HepG2 (cell line): Measurements from ENCODE around the gene PAX4. TPM values are rescaled to one million over a fixed set of nuclear protein-coding genes. Genes with fewer than 3 reads are reported as not detected.

Experiments
- HMG20B ChIP-seq: conservative IDR thresholded peaks from 2 replicates; pipeline ENCODE4 v1.6.1; 2016; ENCODE audit warnings: missing genetic modification reagents, missing compliant biosample characterization
- ISL2 ChIP-seq: sonication (generic); formaldehyde crosslinking; IDR thresholded peaks from 2 replicates; pipeline ENCODE4 v1.5.0; 2020; ENCODE audit warnings: missing genetic modification reagents
- ISX ChIP-seq: sonication (generic); formaldehyde crosslinking; conservative IDR thresholded peaks from 2 replicates; pipeline ENCODE4 v1.5.0; 2020; ENCODE audit warnings: missing genetic modification reagents
- MAF1 ChIP-seq: sonication (generic); formaldehyde crosslinking; IDR thresholded peaks from 2 replicates; pipeline ENCODE4 v1.5.0; 2020; ENCODE audit warnings: missing genetic modification reagents, borderline replicate concordance
- MATR3 ChIP-seq: sonication (generic); formaldehyde crosslinking; IDR thresholded peaks from 2 replicates; pipeline ENCODE4 v1.4.0; 2020; ENCODE audit warnings: missing genetic modification reagents
- MIER3 ChIP-seq: IDR thresholded peaks from 2 replicates; pipeline ENCODE4 v1.6.1; 2016; ENCODE audit warnings: missing compliant biosample characterization, borderline replicate concordance
- NPAS2 ChIP-seq: sonication (generic); formaldehyde crosslinking; IDR thresholded peaks from 2 replicates; pipeline ENCODE4 v1.8.0; 2022; ENCODE audit warnings: mild to moderate bottlenecking, missing genetic modification reagents, borderline replicate concordance
- POLR2A ChIP-seq, 2 experiments: IDR thresholded peaks; 2 replicates each; pipeline ENCODE4 v1.6.1; 2011; ENCODE audit warnings: low read depth in 2 of 2, low read length in 2 of 2, mild to moderate bottlenecking in 1 of 2, moderate library complexity in 1 of 2; ENCODE audit not compliant: insufficient read depth in 1 of 2
- PRPF4 ChIP-seq: fragments of 200-400 bp; formaldehyde crosslinking; IDR thresholded peaks from 2 replicates; pipeline ENCODE4 v1.6.1; 2016; ENCODE audit warnings: low read length, low read depth; ENCODE audit not compliant: poor library complexity, severe bottlenecking
- REL ChIP-seq: sonication (generic); formaldehyde crosslinking; conservative IDR thresholded peaks from 2 replicates; pipeline ENCODE4 v1.8.0; 2022; ENCODE audit warnings: mild to moderate bottlenecking, missing genetic modification reagents, moderate library complexity
- RXRA ChIP-seq: sonication (generic); formaldehyde crosslinking; IDR thresholded peaks from 2 replicates; pipeline ENCODE4 v1.5.1; 2020; ENCODE audit warnings: missing genetic modification reagents
- SMYD3 ChIP-seq: sonication (generic); formaldehyde crosslinking; IDR thresholded peaks from 2 replicates; pipeline ENCODE4 v1.8.1; 2023; ENCODE audit warnings: mild to moderate bottlenecking, missing genetic modification reagents
- SSRP1 ChIP-seq: IDR thresholded peaks from 2 replicates; pipeline ENCODE4 v1.6.1; 2016; ENCODE audit warnings: control low read depth
- U2AF1 ChIP-seq: fragments of 200-400 bp; formaldehyde crosslinking; optimal IDR thresholded peaks from 2 replicates; pipeline ENCODE3; 2017; ENCODE audit warnings: mild to moderate bottlenecking, low read depth, low read length
- YEATS2 ChIP-seq: sonication (generic); formaldehyde crosslinking; IDR thresholded peaks from 2 replicates; pipeline ENCODE4 v1.4.0; 2020; ENCODE audit warnings: missing genetic modification reagents, borderline replicate concordance
- ZBTB38 ChIP-seq: sonication (generic); formaldehyde crosslinking; IDR thresholded peaks from 2 replicates; pipeline ENCODE4 v1.5.1; 2020; ENCODE audit warnings: mild to moderate bottlenecking, missing genetic modification reagents
- ZNF232 ChIP-seq: sonication (generic); formaldehyde crosslinking; IDR thresholded peaks from 2 replicates; pipeline ENCODE4 v1.4.0; 2020; ENCODE audit warnings: missing genetic modification reagents, borderline replicate concordance
- ZNF337 ChIP-seq: sonication (generic); formaldehyde crosslinking; IDR thresholded peaks from 2 replicates; pipeline ENCODE4 v1.5.1; 2020; ENCODE audit warnings: missing genetic modification reagents, low read depth, mild to moderate bottlenecking, borderline replicate concordance
- ZNF44 ChIP-seq: sonication (generic); formaldehyde crosslinking; IDR thresholded peaks from 2 replicates; pipeline ENCODE4 v1.5.1; 2020; ENCODE audit warnings: mild to moderate bottlenecking, missing genetic modification reagents
- ZNF841 ChIP-seq: sonication (generic); formaldehyde crosslinking; IDR thresholded peaks from 2 replicates; pipeline ENCODE4 v1.8.1; 2023; ENCODE audit warnings: missing genetic modification reagents, borderline replicate concordance
- polyA plus RNA-seq, 8 experiments: library from polyadenylated mRNA; depleted of rRNA in 3 of 8; stranded (reverse) in 7 of 8; unstranded in 1 of 8; fragments of >200 nt; fragmentation: Illumina TruSeq in 4 of 8; extraction: Trizol in 4 of 8; gene quantifications; 2 replicates each; pipeline versions ENCODE4 v1.2.1 to v1.2.3, GENCODE V29; 2011 to 2016; ENCODE audit warnings: low read depth in 4 of 8, missing spikeins in 1 of 8, mixed read lengths in 1 of 8; ENCODE audit not compliant: insufficient read depth in 1 of 8
- total RNA-seq, 5 experiments: library from RNA; depleted of rRNA; stranded (reverse); fragments of >200 nt; fragmentation: Illumina TruSeq; extraction: Trizol; gene quantifications; 2 replicates each; pipeline ENCODE4 v1.2.3, GENCODE V29; 2016; ENCODE audit warnings: low read depth in 1 of 5
- TF ChIP-seq, protein P1 (sequence below): sonication (generic); formaldehyde crosslinking; IDR thresholded peaks from 2 replicates; pipeline ENCODE4 v1.4.0; 2020; ENCODE audit warnings: low read depth, mild to moderate bottlenecking, missing genetic modification reagents
- TF ChIP-seq, protein P2 (sequence below): sonication (generic); formaldehyde crosslinking; IDR thresholded peaks from 2 replicates; pipeline ENCODE4 v1.5.0; 2020; ENCODE audit warnings: missing genetic modification reagents, mild to moderate bottlenecking, borderline replicate concordance
- TF ChIP-seq, protein P3 (sequence below): sonication (generic); formaldehyde crosslinking; IDR thresholded peaks from 2 replicates; pipeline ENCODE4 v1.9.0; 2022; ENCODE audit warnings: missing genetic modification reagents, mild to moderate bottlenecking, borderline replicate concordance
- TF ChIP-seq, protein P4 (sequence below): sonication (generic); formaldehyde crosslinking; IDR thresholded peaks from 2 replicates; pipeline ENCODE4 v1.4.0; 2020; ENCODE audit warnings: missing genetic modification reagents
- TF ChIP-seq, protein P5 (sequence below): IDR thresholded peaks from 2 replicates; pipeline ENCODE4 v1.6.1; 2016; ENCODE audit warnings: mild to moderate bottlenecking

The PAX4 gene
- total and polyA plus RNA-seq, 2 of the 13 experiments (the other 11 are each of a cell fraction or from before 2014, with no cell fraction given): not detected

DNA sequence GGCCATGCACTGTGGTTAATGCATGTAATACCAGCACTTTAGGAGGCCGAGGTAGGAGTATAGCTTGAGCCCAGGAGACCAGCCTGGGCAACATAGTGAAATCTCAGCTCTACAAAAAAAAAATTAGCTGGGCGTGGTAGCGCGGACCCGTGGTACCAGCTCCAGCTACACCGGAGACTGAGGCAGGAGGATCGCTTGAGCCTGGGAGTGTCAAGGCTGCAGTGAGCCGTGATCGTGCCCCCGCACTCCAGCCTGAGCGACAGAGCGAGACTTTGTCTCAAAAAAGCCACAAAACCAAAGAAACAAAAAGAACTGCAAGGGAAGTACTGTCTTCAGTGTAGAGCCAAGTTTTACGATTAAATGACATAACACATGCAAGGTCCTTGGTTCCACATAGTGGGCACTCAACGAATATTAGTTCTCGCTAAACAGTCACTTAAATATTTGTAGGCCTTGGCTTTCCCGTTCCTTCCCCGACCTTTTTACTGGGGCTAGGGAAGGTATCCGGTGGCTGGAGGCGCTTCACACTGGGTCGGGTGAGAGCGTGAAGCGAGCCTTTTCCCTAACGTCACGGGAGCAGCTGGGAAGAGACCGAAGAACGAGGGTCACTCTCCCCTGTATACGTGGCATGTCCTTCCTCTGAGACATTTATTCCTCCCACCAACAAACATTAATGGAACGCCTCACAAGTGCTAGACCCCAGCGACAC is 33.1 kb upstream of the PAX4 start (continued):
- TF ChIP-seq SSRP1 (CRISPR knock-in tag) (no peak), NPAS2 (CRISPR knock-in tag) (no peak), ZBTB38 (peak; percentile 99), SMYD3 (no peak), U2AF1 (no peak), HMG20B (CRISPR knock-in tag) (no peak), RXRA (no peak), ZNF44 (CRISPR knock-in tag) (no peak), MIER3 (0 out of 2 replicates have a peak, but pooled peaks have one; percentile 2), MAF1 (CRISPR knock-in tag) (no peak), MATR3 (CRISPR knock-in tag) (no peak), REL (no peak), POLR2A (IDR thresholded peaks at IDR 0.05; ENCODE audit: insufficient read depth in 1 of 2, low read depth in 2 of 2, low read length in 2 of 2) (no peak), ZNF337 (CRISPR knock-in tag) (no peak), ZNF232 (CRISPR knock-in tag) (no peak), YEATS2 (CRISPR knock-in tag) (no peak), PRPF4 (peak; percentile 88), ZNF841 (CRISPR knock-in tag) (no peak), ISX (CRISPR knock-in tag) (no peak), ISL2 (CRISPR knock-in tag) (no peak)
- TF ChIP-seq, protein P1, sequence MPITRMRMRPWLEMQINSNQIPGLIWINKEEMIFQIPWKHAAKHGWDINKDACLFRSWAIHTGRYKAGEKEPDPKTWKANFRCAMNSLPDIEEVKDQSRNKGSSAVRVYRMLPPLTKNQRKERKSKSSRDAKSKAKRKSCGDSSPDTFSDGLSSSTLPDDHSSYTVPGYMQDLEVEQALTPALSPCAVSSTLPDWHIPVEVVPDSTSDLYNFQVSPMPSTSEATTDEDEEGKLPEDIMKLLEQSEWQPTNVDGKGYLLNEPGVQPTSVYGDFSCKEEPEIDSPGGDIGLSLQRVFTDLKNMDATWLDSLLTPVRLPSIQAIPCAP (CRISPR knock-in tag): no peak
- TF ChIP-seq, protein P2, sequence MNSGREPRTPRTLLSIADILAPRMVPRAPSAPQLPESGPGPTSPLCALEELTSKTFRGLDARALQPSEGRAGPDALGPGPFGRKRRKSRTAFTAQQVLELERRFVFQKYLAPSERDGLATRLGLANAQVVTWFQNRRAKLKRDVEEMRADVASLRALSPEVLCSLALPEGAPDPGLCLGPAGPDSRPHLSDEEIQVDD (CRISPR knock-in tag): no peak
- TF ChIP-seq, protein P3, sequence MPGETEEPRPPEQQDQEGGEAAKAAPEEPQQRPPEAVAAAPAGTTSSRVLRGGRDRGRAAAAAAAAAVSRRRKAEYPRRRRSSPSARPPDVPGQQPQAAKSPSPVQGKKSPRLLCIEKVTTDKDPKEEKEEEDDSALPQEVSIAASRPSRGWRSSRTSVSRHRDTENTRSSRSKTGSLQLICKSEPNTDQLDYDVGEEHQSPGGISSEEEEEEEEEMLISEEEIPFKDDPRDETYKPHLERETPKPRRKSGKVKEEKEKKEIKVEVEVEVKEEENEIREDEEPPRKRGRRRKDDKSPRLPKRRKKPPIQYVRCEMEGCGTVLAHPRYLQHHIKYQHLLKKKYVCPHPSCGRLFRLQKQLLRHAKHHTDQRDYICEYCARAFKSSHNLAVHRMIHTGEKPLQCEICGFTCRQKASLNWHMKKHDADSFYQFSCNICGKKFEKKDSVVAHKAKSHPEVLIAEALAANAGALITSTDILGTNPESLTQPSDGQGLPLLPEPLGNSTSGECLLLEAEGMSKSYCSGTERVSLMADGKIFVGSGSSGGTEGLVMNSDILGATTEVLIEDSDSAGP (CRISPR knock-in tag): no peak
- TF ChIP-seq, protein P4, sequence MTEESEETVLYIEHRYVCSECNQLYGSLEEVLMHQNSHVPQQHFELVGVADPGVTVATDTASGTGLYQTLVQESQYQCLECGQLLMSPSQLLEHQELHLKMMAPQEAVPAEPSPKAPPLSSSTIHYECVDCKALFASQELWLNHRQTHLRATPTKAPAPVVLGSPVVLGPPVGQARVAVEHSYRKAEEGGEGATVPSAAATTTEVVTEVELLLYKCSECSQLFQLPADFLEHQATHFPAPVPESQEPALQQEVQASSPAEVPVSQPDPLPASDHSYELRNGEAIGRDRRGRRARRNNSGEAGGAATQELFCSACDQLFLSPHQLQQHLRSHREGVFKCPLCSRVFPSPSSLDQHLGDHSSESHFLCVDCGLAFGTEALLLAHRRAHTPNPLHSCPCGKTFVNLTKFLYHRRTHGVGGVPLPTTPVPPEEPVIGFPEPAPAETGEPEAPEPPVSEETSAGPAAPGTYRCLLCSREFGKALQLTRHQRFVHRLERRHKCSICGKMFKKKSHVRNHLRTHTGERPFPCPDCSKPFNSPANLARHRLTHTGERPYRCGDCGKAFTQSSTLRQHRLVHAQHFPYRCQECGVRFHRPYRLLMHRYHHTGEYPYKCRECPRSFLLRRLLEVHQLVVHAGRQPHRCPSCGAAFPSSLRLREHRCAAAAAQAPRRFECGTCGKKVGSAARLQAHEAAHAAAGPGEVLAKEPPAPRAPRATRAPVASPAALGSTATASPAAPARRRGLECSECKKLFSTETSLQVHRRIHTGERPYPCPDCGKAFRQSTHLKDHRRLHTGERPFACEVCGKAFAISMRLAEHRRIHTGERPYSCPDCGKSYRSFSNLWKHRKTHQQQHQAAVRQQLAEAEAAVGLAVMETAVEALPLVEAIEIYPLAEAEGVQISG (CRISPR knock-in tag): no peak
- TF ChIP-seq, protein P5, sequence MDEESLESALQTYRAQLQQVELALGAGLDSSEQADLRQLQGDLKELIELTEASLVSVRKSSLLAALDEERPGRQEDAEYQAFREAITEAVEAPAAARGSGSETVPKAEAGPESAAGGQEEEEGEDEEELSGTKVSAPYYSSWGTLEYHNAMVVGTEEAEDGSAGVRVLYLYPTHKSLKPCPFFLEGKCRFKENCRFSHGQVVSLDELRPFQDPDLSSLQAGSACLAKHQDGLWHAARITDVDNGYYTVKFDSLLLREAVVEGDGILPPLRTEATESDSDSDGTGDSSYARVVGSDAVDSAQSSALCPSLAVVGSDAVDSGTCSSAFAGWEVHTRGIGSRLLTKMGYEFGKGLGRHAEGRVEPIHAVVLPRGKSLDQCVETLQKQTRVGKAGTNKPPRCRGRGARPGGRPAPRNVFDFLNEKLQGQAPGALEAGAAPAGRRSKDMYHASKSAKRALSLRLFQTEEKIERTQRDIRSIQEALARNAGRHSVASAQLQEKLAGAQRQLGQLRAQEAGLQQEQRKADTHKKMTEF (CRISPR knock-in tag): no peak
